ENCODE measurements around the gene PCSK1.
A peak's percentile ranks its signal among the peaks of the same experiment; 100 is the strongest.

PCSK1 gene

DNA sequence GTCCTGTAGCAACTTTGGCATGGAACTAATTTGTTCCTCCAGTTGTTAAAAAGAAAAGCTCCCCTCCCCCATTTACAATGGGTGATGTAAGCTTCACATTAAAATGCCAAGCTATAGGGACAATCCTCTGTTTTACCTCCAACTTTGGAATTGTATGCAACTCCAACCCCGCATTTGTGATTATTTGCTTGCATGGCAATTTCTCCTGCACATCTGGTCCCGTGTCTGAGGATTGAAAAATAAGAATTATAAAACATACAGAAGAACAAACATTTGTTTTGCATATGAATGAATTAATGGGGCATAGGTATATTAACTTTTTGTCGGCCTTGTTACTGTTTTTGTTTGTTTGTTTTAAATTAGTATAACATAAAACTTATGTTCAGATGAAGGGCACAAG lies 17.2 kb downstream of the PCSK1 start:
- no peaks in the 10 kb centered on the region for H3K36me3 ChIP-seq (ENCODE audit: control insufficient read depth in 1 of 2, insufficient read depth in 2 of 2, low read depth in 1 of 2, low read length in 2 of 2)
- WGBS: 90% methylated on average over 2 of the region's 3 CpGs
- DNase-seq: no peak
- no peak overlapping the region for H2AFZ ChIP-seq (ENCODE audit: low read depth, low read length)
- H2AK5ac ChIP-seq (ENCODE audit: low read length, severe bottlenecking): no peak overlapping the region
- H3K4me3 ChIP-seq (ENCODE audit: insufficient read depth in 1 of 2, low read depth in 1 of 2, low read length in 2 of 2): no peak overlapping the region
- no peak overlapping the region for H3K4ac ChIP-seq (ENCODE audit: low read depth in 1 of 2, low read length in 2 of 2)
- no peak overlapping the region for H3K9ac ChIP-seq (ENCODE audit: low read length)
- H3K9me3 ChIP-seq (ENCODE audit: control insufficient read depth, low read length): no peaks in the 10 kb centered on the region
- H4K8ac ChIP-seq (ENCODE audit: low read length): no peak overlapping the region
- no peak overlapping the region for H3K23ac ChIP-seq (ENCODE audit: low read length in 2 of 2)
- no peak overlapping the region for H3K18ac ChIP-seq (ENCODE audit: low read depth in 1 of 2, low read length in 2 of 2)
- H3K79me1 ChIP-seq (replicated peaks; ENCODE audit: low read length, poor library complexity, severe bottlenecking): no peaks in the 10 kb centered on the region
- H3K4me2 ChIP-seq (ENCODE audit: low read length, poor library complexity, severe bottlenecking): no peak overlapping the region
- H3K27me3 ChIP-seq (ENCODE audit: control insufficient read depth in 1 of 2, insufficient read depth in 1 of 2, low read length in 2 of 2): peaks cover 0 to 15% of the 10 kb centered on the region in 2 experiments
- H2BK5ac ChIP-seq (ENCODE audit: low read depth, low read length, poor library complexity, severe bottlenecking): no peak overlapping the region
- H3K4me1 ChIP-seq (ENCODE audit: control insufficient read depth, insufficient read depth, low read depth, low read length): no peaks in the 10 kb centered on the region
- no peak overlapping the region for H2BK120ac ChIP-seq (ENCODE audit: low read depth, low read length)
- H3K27ac ChIP-seq (ENCODE audit: low read length, poor library complexity, severe bottlenecking): no peak overlapping the region
- no peak overlapping the region for H2BK15ac ChIP-seq (ENCODE audit: low read depth, poor library complexity, severe bottlenecking)
- no peak overlapping the region for H2BK12ac ChIP-seq (ENCODE audit: low read length in 2 of 2)
- no peak overlapping the region for H4K91ac ChIP-seq (ENCODE audit: low read length)
- H3K14ac ChIP-seq (ENCODE audit: low read length in 2 of 2): no peak overlapping the region

DNA sequence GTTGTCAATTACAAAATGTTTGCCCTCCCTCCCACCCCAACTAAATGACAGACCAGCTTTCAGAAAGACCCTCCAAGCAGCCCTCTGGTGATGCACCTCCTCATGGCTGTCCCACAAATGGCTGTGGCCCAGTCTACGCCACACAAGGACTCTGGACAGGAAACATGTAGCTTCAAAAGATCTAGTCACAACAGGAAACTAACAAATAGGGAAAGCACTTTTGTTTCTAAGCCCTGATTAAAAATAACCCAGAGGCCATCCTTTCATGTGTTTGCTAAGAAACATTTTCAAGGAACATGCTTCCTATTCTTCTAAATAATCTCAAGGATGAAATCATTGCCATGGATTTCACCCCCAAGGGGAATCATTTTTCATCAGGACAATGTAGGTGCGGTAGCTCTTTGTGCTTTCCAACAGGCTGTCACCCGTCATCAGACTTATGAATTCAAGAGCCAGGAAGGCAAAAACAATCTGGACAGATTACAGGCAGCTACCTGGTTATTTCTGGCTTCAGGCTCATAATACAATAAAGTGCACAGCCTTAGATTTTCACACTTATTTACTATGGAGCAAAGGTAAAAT lies 20.1 kb downstream of the PCSK1 start:
- no peaks in the 10 kb centered on the region for H3K36me3 ChIP-seq (ENCODE audit: control insufficient read depth in 1 of 2, insufficient read depth in 2 of 2, low read depth in 1 of 2, low read length in 2 of 2)
- H3K4me3 ChIP-seq (ENCODE audit: insufficient read depth in 1 of 2, low read depth in 1 of 2, low read length in 2 of 2): no peak overlapping the region
- H2BK12ac ChIP-seq (ENCODE audit: low read length in 2 of 2): no peak overlapping the region
- no peak overlapping the region for H3K9ac ChIP-seq (ENCODE audit: low read length)
- no peak overlapping the region for H2BK120ac ChIP-seq (ENCODE audit: low read depth, low read length)
- no peaks in the 10 kb centered on the region for H3K79me1 ChIP-seq (replicated peaks; ENCODE audit: low read length, poor library complexity, severe bottlenecking)
- WGBS: 91% methylated on average over 3 of the region's 3 CpGs
- no peak overlapping the region for H3K18ac ChIP-seq (ENCODE audit: low read depth in 1 of 2, low read length in 2 of 2)
- no peak overlapping the region for H2BK15ac ChIP-seq (ENCODE audit: low read depth, poor library complexity, severe bottlenecking)
- no peak overlapping the region for H4K91ac ChIP-seq (ENCODE audit: low read length)
- peaks cover 0 to 7% of the 10 kb centered on the region in 2 experiments for H3K27me3 ChIP-seq (ENCODE audit: control insufficient read depth in 1 of 2, insufficient read depth in 1 of 2, low read length in 2 of 2)
- H2AFZ ChIP-seq (ENCODE audit: low read depth, low read length): no peak overlapping the region
- H3K23ac ChIP-seq (ENCODE audit: low read length in 2 of 2): no peak overlapping the region
- H3K4me2 ChIP-seq (ENCODE audit: low read length, poor library complexity, severe bottlenecking): no peak overlapping the region
- no peak overlapping the region for H3K27ac ChIP-seq (ENCODE audit: low read length, poor library complexity, severe bottlenecking)
- no peaks in the 10 kb centered on the region for H3K4me1 ChIP-seq (ENCODE audit: control insufficient read depth, insufficient read depth, low read depth, low read length)
- H3K14ac ChIP-seq (ENCODE audit: low read length in 2 of 2): no peak overlapping the region
- H2BK5ac ChIP-seq (ENCODE audit: low read depth, low read length, poor library complexity, severe bottlenecking): no peak overlapping the region
- H4K8ac ChIP-seq (ENCODE audit: low read length): no peak overlapping the region
- DNase-seq: no peak
- H2AK5ac ChIP-seq (ENCODE audit: low read length, severe bottlenecking): no peak overlapping the region
- no peak overlapping the region for H3K4ac ChIP-seq (ENCODE audit: low read depth in 1 of 2, low read length in 2 of 2)
- no peaks in the 10 kb centered on the region for H3K9me3 ChIP-seq (ENCODE audit: control insufficient read depth, low read length)

DNA sequence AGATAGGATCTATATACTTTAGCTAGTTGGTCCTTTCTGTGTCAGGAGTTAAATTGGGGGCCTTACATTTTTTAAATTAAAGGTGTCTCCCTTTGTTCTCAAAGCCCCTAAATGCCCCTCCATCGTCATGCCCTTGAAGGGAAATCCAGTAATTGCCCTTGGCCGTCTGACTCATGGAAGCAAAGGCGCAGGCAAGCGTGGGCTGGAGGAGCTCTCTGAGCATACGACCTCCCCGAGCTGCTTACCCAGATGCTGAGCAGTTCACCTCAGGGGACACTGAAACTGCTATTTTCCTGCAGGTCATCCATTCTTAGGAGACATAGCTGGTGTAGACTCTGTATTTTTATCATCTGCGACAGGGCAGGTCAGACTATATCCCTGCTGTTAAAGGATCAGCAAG lies 23.0 kb downstream of the PCSK1 start:
- no peak overlapping the region for H2BK5ac ChIP-seq (ENCODE audit: low read depth, low read length, poor library complexity, severe bottlenecking)
- peaks cover 0 to 3% of the 10 kb centered on the region in 2 experiments for H3K27me3 ChIP-seq (ENCODE audit: control insufficient read depth in 1 of 2, insufficient read depth in 1 of 2, low read length in 2 of 2)
- no peak overlapping the region for H2AFZ ChIP-seq (ENCODE audit: low read depth, low read length)
- H3K23ac ChIP-seq (ENCODE audit: low read length in 2 of 2): no peak overlapping the region
- H3K4me1 ChIP-seq (ENCODE audit: control insufficient read depth, insufficient read depth, low read depth, low read length): no peaks in the 10 kb centered on the region
- H2BK15ac ChIP-seq (ENCODE audit: low read depth, poor library complexity, severe bottlenecking): no peak overlapping the region
- H4K91ac ChIP-seq (ENCODE audit: low read length): no peak overlapping the region
- no peak overlapping the region for H3K4me2 ChIP-seq (ENCODE audit: low read length, poor library complexity, severe bottlenecking)
- DNase-seq: no peak
- no peak overlapping the region for H3K18ac ChIP-seq (ENCODE audit: low read depth in 1 of 2, low read length in 2 of 2)
- no peak overlapping the region for H4K8ac ChIP-seq (ENCODE audit: low read length)
- H3K9ac ChIP-seq (ENCODE audit: low read length): no peak overlapping the region
- H2BK12ac ChIP-seq (ENCODE audit: low read length in 2 of 2): no peak overlapping the region
- H3K9me3 ChIP-seq (ENCODE audit: control insufficient read depth, low read length): no peaks in the 10 kb centered on the region
- no peak overlapping the region for H2BK120ac ChIP-seq (ENCODE audit: low read depth, low read length)
- no peaks in the 10 kb centered on the region for H3K36me3 ChIP-seq (ENCODE audit: control insufficient read depth in 1 of 2, insufficient read depth in 2 of 2, low read depth in 1 of 2, low read length in 2 of 2)
- no peak overlapping the region for H2AK5ac ChIP-seq (ENCODE audit: low read length, severe bottlenecking)
- H3K4ac ChIP-seq (ENCODE audit: low read depth in 1 of 2, low read length in 2 of 2): no peak overlapping the region
- H3K14ac ChIP-seq (ENCODE audit: low read length in 2 of 2): no peak overlapping the region
- WGBS: 76% methylated on average over 7 of the region's 7 CpGs
- no peaks in the 10 kb centered on the region for H3K79me1 ChIP-seq (replicated peaks; ENCODE audit: low read length, poor library complexity, severe bottlenecking)
- no peak overlapping the region for H3K4me3 ChIP-seq (ENCODE audit: insufficient read depth in 1 of 2, low read depth in 1 of 2, low read length in 2 of 2)
- no peak overlapping the region for H3K27ac ChIP-seq (ENCODE audit: low read length, poor library complexity, severe bottlenecking)

GRCh38 chr5:96408841-96409538 lies 24.1 kb downstream of the PCSK1 start:
- no peak overlapping the region for H3K27ac ChIP-seq (ENCODE audit: low read length, poor library complexity, severe bottlenecking)
- H3K4me2 ChIP-seq (ENCODE audit: low read length, poor library complexity, severe bottlenecking): no peak overlapping the region
- H2AFZ ChIP-seq (ENCODE audit: low read depth, low read length): no peak overlapping the region
- H2BK12ac ChIP-seq (ENCODE audit: low read length in 2 of 2): no peak overlapping the region
- no peak overlapping the region for H2BK5ac ChIP-seq (ENCODE audit: low read depth, low read length, poor library complexity, severe bottlenecking)
- no peak overlapping the region for H3K23ac ChIP-seq (ENCODE audit: low read length in 2 of 2)
- WGBS: 90% methylated on average over 13 of the region's 13 CpGs
- H2BK120ac ChIP-seq (ENCODE audit: low read depth, low read length): no peak overlapping the region
- peaks cover 0 to 3% of the 10 kb centered on the region in 2 experiments for H3K27me3 ChIP-seq (ENCODE audit: control insufficient read depth in 1 of 2, insufficient read depth in 1 of 2, low read length in 2 of 2)
- no peak overlapping the region for H2BK15ac ChIP-seq (ENCODE audit: low read depth, poor library complexity, severe bottlenecking)
- no peak overlapping the region for H2AK5ac ChIP-seq (ENCODE audit: low read length, severe bottlenecking)
- H4K91ac ChIP-seq (ENCODE audit: low read length): no peak overlapping the region
- H3K4me3 ChIP-seq (ENCODE audit: insufficient read depth in 1 of 2, low read depth in 1 of 2, low read length in 2 of 2): no peak overlapping the region
- DNase-seq: no peak
- no peak overlapping the region for H4K8ac ChIP-seq (ENCODE audit: low read length)
- no peaks in the 10 kb centered on the region for H3K9me3 ChIP-seq (ENCODE audit: control insufficient read depth, low read length)
- H3K4ac ChIP-seq (ENCODE audit: low read depth in 1 of 2, low read length in 2 of 2): no peak overlapping the region
- H3K9ac ChIP-seq (ENCODE audit: low read length): peak overlapping the region; percentile 79
- no peaks in the 10 kb centered on the region for H3K79me1 ChIP-seq (replicated peaks; ENCODE audit: low read length, poor library complexity, severe bottlenecking)
- H3K18ac ChIP-seq (ENCODE audit: low read depth in 1 of 2, low read length in 2 of 2): no peak overlapping the region
- H3K36me3 ChIP-seq (ENCODE audit: control insufficient read depth in 1 of 2, insufficient read depth in 2 of 2, low read depth in 1 of 2, low read length in 2 of 2): no peaks in the 10 kb centered on the region
- H3K4me1 ChIP-seq (ENCODE audit: control insufficient read depth, insufficient read depth, low read depth, low read length): no peaks in the 10 kb centered on the region
- H3K14ac ChIP-seq (ENCODE audit: low read length in 2 of 2): no peak overlapping the region

Measured in mesenchymal stem cell (in vitro differentiated cells and primary cell).